ENCODE results near the gene NFE2. TPM values are rescaled to one million over a fixed set of nuclear protein-coding genes. Genes with fewer than 3 reads are reported as not detected.

NFE2 gene
- not detected in 3 replicates for total RNA-seq
- long read RNA-seq: 0 reads

DNA sequence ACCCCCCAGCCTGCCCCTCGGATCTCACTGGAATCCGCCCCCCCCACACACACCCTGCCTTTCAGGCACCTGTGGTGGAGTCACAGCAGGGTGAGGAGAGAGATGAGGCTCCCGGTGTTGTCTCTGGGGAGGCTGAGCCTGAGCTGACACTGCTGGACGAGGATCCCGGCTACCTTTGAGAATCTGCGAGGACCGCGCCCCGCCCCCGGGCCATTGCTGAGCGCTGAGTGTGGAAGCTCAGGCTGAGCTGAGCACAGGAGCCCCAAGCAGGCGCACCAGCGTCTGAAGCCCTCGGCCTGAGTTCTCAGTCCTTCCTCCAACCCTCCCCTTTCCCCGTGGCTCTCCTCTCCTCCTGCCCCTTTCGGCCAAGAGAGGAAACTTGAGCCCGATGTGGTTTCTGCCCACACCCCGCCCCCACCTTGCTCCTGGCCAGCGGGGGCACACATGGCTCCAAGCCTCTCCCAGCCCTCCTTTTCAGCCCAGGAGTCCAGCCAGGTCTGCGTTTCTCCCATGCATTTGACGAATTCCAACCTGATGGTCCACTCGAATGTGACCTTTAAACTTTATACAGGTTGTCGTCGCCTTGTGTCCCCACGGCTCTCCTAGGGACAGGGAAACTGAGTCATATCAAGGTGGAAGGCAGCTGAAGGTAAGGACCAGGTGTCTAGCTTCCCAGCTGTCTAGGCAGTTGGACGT lies at the start of gene NFE2:
NFE2 (minus strand) TSS at position 284 of the 696 bp plus-strand sequence. CDS start 5,767 bp downstream, outside the sequence.
- H3K27ac Mint-ChIP-seq (ENCODE audit: unreplicated experiment): no peak within 1 kb of the TSS
- peak; percentile 25 for TF ChIP-seq CTCF (IDR thresholded peaks at IDR 0.05)
- H3K9me3 Mint-ChIP-seq (ENCODE audit: low read depth): no peaks in the 10 kb centered on the region
- peak; percentile 87 for DNase-seq (ENCODE audit: low spot score)
- peaks cover 16% of the 10 kb centered on the region for H3K4me1 Mint-ChIP-seq (ENCODE audit: low read depth)
- peak within 1 kb of the TSS; percentile 58 for H3K4me3 Mint-ChIP-seq (ENCODE audit: unreplicated experiment)
- H3K27me3 Mint-ChIP-seq (ENCODE audit: low read depth): peaks cover 13% of the 10 kb centered on the region
- no peaks in the 10 kb centered on the region for H3K36me3 Mint-ChIP-seq (ENCODE audit: low read depth)

DNA sequence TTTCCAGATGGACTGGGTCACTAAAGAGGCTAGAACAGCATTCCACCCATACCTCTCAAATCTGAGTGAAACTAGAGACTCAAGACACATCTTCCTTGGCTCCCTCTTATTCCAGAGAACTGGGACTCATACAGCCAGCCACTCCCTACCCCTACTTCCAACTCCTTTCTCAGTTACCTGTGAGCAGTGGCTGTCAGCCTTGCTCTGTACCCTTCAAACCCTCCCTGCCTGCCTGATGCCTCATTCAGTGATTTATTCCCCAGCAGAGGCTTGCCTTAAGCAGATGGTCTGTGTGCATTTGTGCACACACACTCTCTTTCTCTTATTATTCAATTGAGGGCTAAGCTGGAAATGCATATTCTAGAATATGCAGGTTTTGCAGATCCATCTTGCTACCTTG lies 48.9 kb upstream of the NFE2 start:
- H3K27me3 Mint-ChIP-seq (ENCODE audit: low read depth): no peaks in the 10 kb centered on the region
- H3K27ac Mint-ChIP-seq (ENCODE audit: unreplicated experiment): no peak overlapping the region
- peaks cover 34% of the 10 kb centered on the region for H3K36me3 Mint-ChIP-seq (ENCODE audit: low read depth)
- H3K4me1 Mint-ChIP-seq (ENCODE audit: low read depth): peaks cover 24% of the 10 kb centered on the region
- no peaks in the 10 kb centered on the region for H3K9me3 Mint-ChIP-seq (ENCODE audit: low read depth)
- no peak overlapping the region for H3K4me3 Mint-ChIP-seq (ENCODE audit: unreplicated experiment)
- no peak for TF ChIP-seq CTCF (IDR thresholded peaks at IDR 0.05)
- DNase-seq (ENCODE audit: low spot score): no peak

- H3K27ac Mint-ChIP-seq (ENCODE audit: unreplicated experiment): no peak overlapping the region
- TF ChIP-seq CTCF (IDR thresholded peaks at IDR 0.05): no peak
- no peaks in the 10 kb centered on the region for H3K9me3 Mint-ChIP-seq (ENCODE audit: low read depth)
- H3K36me3 Mint-ChIP-seq (ENCODE audit: low read depth): peaks cover 34% of the 10 kb centered on the region
- peaks cover 24% of the 10 kb centered on the region for H3K4me1 Mint-ChIP-seq (ENCODE audit: low read depth)
- no peak for DNase-seq (ENCODE audit: low spot score)
- no peak overlapping the region for H3K4me3 Mint-ChIP-seq (ENCODE audit: unreplicated experiment)
- H3K27me3 Mint-ChIP-seq (ENCODE audit: low read depth): no peaks in the 10 kb centered on the region
These were observed 48.2 kb upstream of the NFE2 start for GRCh38 chr12:54349036-54349435.

- Mint-ChIP-seq H3K36me3 (ENCODE audit: low read depth) (peaks cover 24% of the 10 kb centered on the region), H3K9me3 (ENCODE audit: low read depth) (no peaks in the 10 kb centered on the region), H3K4me1 (ENCODE audit: low read depth) (peaks cover 21% of the 10 kb centered on the region), H3K27me3 (ENCODE audit: low read depth) (no peaks in the 10 kb centered on the region), H3K27ac (ENCODE audit: unreplicated experiment) (no peak overlapping the region), H3K4me3 (ENCODE audit: unreplicated experiment) (no peak overlapping the region)
- DNase-seq (ENCODE audit: low spot score): no peak
- TF ChIP-seq CTCF (IDR thresholded peaks at IDR 0.05): no peak
These were observed 40.8 kb upstream of the NFE2 start for GRCh38 chr12:54341378-54342300.

DNA sequence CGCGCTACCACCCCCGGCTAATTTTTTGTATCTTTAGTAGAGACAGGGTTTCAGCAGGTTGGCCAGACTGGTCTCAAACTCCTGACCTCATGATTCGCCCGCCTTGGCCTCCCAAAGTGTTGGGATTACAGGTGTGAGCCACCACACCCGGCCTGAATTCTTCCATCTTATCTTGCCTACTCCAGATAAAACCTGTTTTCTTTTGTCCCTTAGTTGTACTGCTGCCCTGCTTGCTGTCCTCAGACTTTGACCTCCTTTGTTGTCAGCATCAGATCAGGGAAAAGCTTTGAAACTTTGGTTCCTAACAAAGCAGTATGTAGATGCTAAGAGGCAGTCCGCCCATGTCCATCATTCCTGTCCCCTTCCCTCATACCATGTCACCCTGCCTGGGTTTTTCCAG lies 40.0 kb upstream of the NFE2 start:
- no peak for DNase-seq (ENCODE audit: low spot score)
- Mint-ChIP-seq H3K9me3 (ENCODE audit: low read depth) (no peaks in the 10 kb centered on the region), H3K27me3 (ENCODE audit: low read depth) (no peaks in the 10 kb centered on the region), H3K36me3 (ENCODE audit: low read depth) (peaks cover 23% of the 10 kb centered on the region), H3K27ac (ENCODE audit: unreplicated experiment) (peak overlapping the region; percentile 38), H3K4me1 (ENCODE audit: low read depth) (peaks cover 21% of the 10 kb centered on the region), H3K4me3 (ENCODE audit: unreplicated experiment) (no peak overlapping the region)
- no peak for TF ChIP-seq CTCF (IDR thresholded peaks at IDR 0.05)
